Measurements from ENCODE around the gene CHRND.

CHRND gene

DNA sequence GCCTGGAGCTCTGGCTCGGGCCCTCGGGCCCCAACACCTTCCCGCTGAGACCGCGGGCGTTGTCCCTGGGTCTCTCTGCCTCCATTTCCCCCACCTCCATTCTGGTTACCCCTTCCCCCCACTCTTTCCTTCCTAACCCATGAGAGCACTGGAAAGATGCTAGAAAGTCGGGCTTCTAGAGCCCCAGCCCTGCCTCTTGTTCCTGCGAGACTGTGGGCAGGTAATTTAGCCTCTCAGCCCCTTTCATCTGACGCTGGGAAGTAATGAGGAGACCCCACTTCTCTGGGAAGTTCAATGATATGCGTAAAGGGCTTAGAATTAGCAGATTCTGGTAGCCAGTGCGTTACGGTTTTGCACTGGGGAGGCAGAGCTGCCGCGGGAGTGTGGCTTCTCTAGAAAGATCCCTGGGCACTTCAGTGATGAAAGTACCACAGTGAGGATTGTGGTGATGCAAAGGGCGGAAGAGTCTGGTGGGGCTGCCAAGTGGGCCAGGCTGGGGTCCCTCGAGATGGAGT lies 22.1 kb upstream of the CHRND start:
- no peak for DNase-seq (ENCODE audit: low read depth)

DNA sequence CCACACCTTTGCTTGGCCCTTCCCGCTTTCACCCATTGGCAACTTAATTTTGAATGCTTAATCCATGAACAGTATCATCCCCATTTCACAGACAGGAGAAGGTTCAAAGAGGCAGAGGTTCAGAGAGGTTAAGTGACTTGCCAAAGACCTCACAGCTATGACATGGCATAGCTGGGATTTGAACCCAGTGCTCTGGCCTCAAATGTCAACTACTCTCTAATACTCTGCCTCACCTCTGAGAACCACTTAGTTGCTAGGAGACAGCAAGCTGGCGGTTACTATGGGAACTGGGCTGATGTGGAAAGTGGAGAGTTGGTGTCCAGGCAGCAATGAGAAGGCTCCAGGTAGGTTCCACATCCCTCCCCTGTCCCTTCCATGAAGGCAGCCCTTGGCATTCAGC lies 21.5 kb upstream of the CHRND start:
- DNase-seq (ENCODE audit: low read depth) = no peak

DNA sequence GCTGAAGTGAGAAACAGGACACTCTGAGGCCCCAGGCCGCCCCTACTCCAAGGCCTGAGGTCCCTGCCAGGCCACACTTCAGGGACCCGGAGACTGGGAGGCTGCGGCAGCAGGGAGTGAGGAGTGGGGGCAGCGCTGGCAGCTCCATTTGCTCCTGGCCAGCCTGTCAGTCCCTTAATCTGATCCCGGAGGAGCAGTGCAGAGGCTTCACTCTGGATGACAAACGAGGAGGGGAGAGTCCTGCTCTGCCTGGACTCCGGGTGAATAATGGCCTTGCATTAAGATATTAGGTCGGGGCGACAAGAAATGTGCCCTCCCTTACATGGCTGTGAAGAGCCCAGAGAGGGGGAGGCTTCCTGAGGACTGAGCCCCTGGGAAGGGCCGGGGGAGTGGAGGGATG lies 20.1 kb upstream of the CHRND start:
- no peak for DNase-seq (ENCODE audit: low read depth)

- no peak for DNase-seq (ENCODE audit: low read depth)
These were observed 19.3 kb upstream of the CHRND start for GRCh38 chr2:232506709-232507108.

- no peak for DNase-seq (ENCODE audit: low read depth)
These were observed 17.7 kb upstream of the CHRND start for GRCh38 chr2:232508251-232508650.

GRCh38 chr2:232511336-232511890 lies 14.5 kb upstream of the CHRND start:
- DNase-seq (ENCODE audit: low read depth) = no peak

- no peak for DNase-seq (ENCODE audit: low read depth)
These were observed 13.4 kb upstream of the CHRND start for GRCh38 chr2:232512602-232513001.

GRCh38 chr2:232513353-232513752 lies 12.6 kb upstream of the CHRND start:
- DNase-seq (ENCODE audit: low read depth) = no peak

- no peak for DNase-seq (ENCODE audit: low read depth)
These were observed 10.3 kb upstream of the CHRND start for GRCh38 chr2:232515639-232516038.

GRCh38 chr2:232516551-232516950 lies 9.4 kb upstream of the CHRND start:
- no peak for DNase-seq (ENCODE audit: low read depth)

DNA sequence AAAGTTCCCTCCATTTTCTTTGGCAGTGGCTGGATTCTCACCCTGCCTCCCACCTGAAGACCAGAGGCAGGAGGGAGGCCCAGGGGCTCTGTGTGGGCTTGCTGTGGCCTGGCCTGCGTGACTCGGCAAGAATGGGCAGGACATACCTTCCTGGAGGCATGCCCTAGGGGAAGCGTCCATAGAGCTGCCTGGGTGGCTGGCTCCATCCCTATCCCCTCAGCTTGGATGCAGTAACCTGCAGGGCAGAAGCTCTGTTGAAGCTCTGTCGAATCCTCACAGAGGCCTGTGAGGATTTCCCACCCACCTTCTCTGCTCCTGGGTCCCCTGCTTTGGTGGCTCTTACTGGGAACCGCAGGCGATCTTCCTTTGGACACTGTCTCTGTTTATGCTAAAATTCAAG lies 7.1 kb upstream of the CHRND start:
- DNase-seq (ENCODE audit: low read depth) = no peak

- DNase-seq (ENCODE audit: low read depth) = no peak
These were observed 6.2 kb upstream of the CHRND start, which contains the start of gene PRSS56 for GRCh38 chr2:232519581-232520438. PRSS56 (plus strand) TSS chr2:232520388; CDS start chr2:232520599, 211 bp downstream.

DNA sequence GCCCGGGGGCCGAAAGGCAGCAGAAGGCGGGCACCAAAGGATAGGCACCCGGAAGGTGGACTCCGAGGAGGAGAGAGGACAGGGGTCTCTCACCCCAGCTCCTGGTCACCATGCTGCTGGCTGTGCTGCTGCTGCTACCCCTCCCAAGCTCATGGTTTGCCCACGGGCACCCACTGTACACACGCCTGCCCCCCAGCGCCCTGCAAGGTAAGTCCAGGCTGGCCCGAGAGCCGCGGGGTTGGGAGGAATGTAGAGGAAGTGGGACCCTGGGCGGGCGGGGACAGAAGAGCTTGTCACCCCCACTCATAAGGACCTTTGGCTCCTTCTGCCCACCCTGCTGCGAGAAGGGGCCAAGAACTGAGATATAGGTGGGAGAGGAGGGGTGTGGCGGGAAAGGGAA lies 5.5 kb upstream of the CHRND start:
- no peak for DNase-seq (ENCODE audit: low read depth)

DNA sequence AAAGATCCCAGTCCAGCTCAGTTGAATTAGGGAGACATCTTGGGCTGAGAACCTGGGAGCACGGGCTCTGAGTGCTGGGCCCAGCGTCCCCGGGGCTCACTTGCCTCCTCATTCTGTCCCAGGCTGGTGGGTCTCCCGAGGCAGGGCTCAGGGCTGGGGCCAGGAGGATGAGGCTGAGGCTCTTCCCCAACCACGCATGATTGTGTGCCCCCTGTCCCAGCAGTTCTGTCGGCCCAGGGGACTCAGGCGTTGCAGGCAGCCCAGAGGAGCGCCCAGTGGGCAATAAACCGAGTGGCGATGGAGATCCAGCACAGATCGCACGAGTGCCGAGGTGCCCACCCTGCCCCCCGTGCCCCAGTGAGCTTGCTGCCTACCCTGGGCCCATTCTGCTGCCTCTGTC lies 4.9 kb upstream of the CHRND start:
- DNase-seq (ENCODE audit: low read depth) = no peak

DNA sequence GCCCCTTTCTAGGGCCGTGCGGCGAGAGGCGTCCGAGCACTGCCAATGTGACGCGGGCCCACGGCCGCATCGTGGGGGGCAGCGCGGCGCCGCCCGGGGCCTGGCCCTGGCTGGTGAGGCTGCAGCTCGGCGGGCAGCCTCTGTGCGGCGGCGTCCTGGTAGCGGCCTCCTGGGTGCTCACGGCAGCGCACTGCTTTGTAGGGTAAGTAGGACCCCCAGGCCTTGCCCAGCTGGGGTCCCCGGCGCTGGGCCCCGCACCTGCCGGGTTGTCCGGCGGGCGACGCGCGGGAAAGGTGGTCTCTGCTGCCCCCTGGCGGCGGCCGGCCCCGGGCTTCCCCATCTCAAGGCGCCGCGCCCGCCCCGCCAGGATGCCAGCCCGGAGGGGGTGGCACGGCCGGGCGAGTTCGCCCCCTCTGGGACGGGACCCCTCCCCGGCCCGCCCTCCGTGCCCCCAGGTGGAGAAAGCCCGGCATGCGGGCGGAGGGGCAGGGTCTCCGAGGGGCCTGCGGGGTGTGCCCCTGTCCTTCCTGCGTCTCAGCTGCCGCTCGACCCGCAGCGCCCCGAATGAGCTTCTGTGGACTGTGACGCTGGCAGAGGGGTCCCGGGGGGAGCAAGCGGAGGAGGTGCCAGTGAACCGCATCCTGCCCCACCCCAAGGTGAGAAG lies 3.9 kb upstream of the CHRND start:
- peak; percentile 41 for DNase-seq (ENCODE audit: low read depth)

GRCh38 chr2:232522623-232523401 lies 3.1 kb upstream of the CHRND start:
- DNase-seq (ENCODE audit: low read depth) = no peak

GRCh38 chr2:232523402-232523681 lies 2.6 kb upstream of the CHRND start:
- no peak for DNase-seq (ENCODE audit: low read depth)

- DNase-seq (ENCODE audit: low read depth) = no peak
These were observed 2.0 kb upstream of the CHRND start for GRCh38 chr2:232523682-232524597.

GRCh38 chr2:232524771-232525170 lies 1.2 kb upstream of the CHRND start:
- DNase-seq (ENCODE audit: low read depth) = no peak

DNA sequence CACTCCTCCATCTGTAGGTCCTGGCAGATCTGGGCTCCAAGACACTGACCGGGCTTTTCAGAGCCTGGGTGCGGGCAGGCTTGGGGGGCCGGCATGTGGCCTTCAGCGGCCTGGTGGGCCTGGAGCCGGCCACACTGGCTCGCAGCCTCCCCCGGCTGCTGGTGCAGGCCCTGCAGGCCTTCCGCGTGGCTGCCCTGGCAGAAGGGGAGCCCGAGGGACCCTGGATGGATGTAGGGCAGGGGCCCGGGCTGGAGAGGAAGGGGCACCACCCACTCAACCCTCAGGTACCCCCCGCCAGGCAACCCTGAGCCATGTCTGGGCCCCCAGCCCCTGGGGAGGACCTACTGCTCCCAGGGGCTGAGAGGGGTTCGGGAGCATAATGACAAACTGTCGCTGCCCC lies 761 bp upstream of the CHRND start:
- DNase-seq (ENCODE audit: low read depth) = no peak

GRCh38 chr2:232526372-232526941 lies 497 bp downstream of the CHRND start:
- DNase-seq (ENCODE audit: low read depth) = no peak
